Measurements from ENCODE around the gene OXCT1. TPM values are rescaled to one million over a fixed set of nuclear protein-coding genes. Genes with fewer than 3 reads are reported as not detected.

OXCT1 gene
- total and polyA plus RNA-seq, 2 of the 8 experiments (the other 6 are each of a cell fraction or from before 2014, with no cell fraction given): 10.1 to 28.2 TPM

GRCh38 chr5:41869151-41869723, 988 bp downstream of the OXCT1 start:
- Histone ChIP-seq H3K36me3 (ENCODE audit: control insufficient read depth in 2 of 4, insufficient read depth in 4 of 4, low read length in 3 of 4) (no peaks in the 10 kb centered on the region), H3K4me3 (ENCODE audit: extremely low read depth in 1 of 4, insufficient read depth in 2 of 4, low read depth in 3 of 4, low read length in 4 of 4) (peak overlapping the region; percentile 61 to 86 (median 80)), H4K5ac (ENCODE audit: insufficient read length, low read depth, low read length) (no peak overlapping the region), H2AFZ (ENCODE audit: low read length) (peak overlapping the region; percentile 64; the same call in 1 of the 2 replicates), H2AK5ac (ENCODE audit: low read depth, low read length) (no peak overlapping the region), H2BK20ac (ENCODE audit: low read length) (no peak overlapping the region), H2BK5ac (ENCODE audit: low read depth, low read length) (no peak overlapping the region), H2BK120ac (replicated peaks; ENCODE audit: low read depth, low read length) (no peak overlapping the region), H2BK15ac (ENCODE audit: low read length) (no peak overlapping the region), H3K18ac (ENCODE audit: extremely low read depth, low read length) (peak overlapping the region; percentile 19), H4K91ac (replicated peaks; ENCODE audit: insufficient read length, low read length) (no peak overlapping the region), H3K4me1 (replicated peaks in 1 of 4; ENCODE audit: control insufficient read depth in 3 of 4, insufficient read depth in 4 of 4, low read length in 3 of 4) (peaks cover 0 to 10% (median 3%) of the 10 kb centered on the region in 4 experiments; a peak in 4 of 7 replicates), H3K79me2 (ENCODE audit: control insufficient read depth in 1 of 2, insufficient read depth in 2 of 2, low read length in 2 of 2) (peaks cover 0 to 22% of the 10 kb centered on the region in 2 experiments; a peak in 2 of 4 replicates), H3K9ac (replicated peaks in 1 of 4; ENCODE audit: extremely low read depth in 1 of 4, low read depth in 3 of 4, low read length in 3 of 4) (peak overlapping the region in 3 of 4 experiments; percentile 35 to 84 (median 84); a peak in 6 of 7 replicates), H3K23me2 (ENCODE audit: low read depth, low read length) (peaks cover 11% of the 10 kb centered on the region; the same call in 1 of the 2 replicates), H3K9me3 (ENCODE audit: insufficient read depth in 2 of 2, low read depth in 1 of 2, low read length in 1 of 2) (no peaks in the 10 kb centered on the region), H2BK12ac (ENCODE audit: low read depth, low read length) (no peak overlapping the region), H3K14ac (ENCODE audit: insufficient read length) (no peak overlapping the region), H3K27me3 (replicated peaks in 1 of 4; ENCODE audit: control insufficient read depth in 3 of 4, extremely low read depth in 1 of 4, insufficient read depth in 3 of 4, low read length in 3 of 4) (peaks cover 0 to 24% (median 8%) of the 10 kb centered on the region in 4 experiments; a peak in 5 of 7 replicates), H3K4me2 (ENCODE audit: insufficient read depth in 1 of 2, low read depth in 2 of 2, low read length in 2 of 2) (peak overlapping the region; percentile 70 to 72), H3K27ac (ENCODE audit: low read depth, low read length) (no peak overlapping the region), H4K8ac (ENCODE audit: extremely low read depth, insufficient read depth, low read length) (peak overlapping the region; percentile 94), H3K23ac (ENCODE audit: insufficient read length) (no peak overlapping the region), H3K56ac (replicated peaks; ENCODE audit: insufficient read length, low read depth, low read length) (no peak overlapping the region), H4K20me1 (replicated peaks in 1 of 2; ENCODE audit: control insufficient read depth in 1 of 2, insufficient read depth in 2 of 2, low read length in 2 of 2) (peaks cover 2 to 3% of the 10 kb centered on the region in 2 experiments), H3K4ac (replicated peaks; ENCODE audit: insufficient read length, low read depth, low read length) (no peak overlapping the region), H3K79me1 (ENCODE audit: low read depth, low read length) (0 out of 2 replicates have a peak, but pooled peaks cover 2% of the 10 kb centered on the region)
- 21% methylated on average over 28 of the region's 28 CpGs; no CpG with 5 or more reads in 1 of the 2 experiments for WGBS, 2 experiments (ENCODE audit: extremely low coverage in 1 of 2, insufficient coverage in 1 of 2, insufficient read length in 1 of 2, insufficient replicate concordance in 2 of 2, low coverage in 1 of 2, low lambda C conversion rate in 2 of 2, missing lambda C conversion rate in 1 of 2)
- FAIRE-seq (no peak), DNase-seq (ENCODE audit: low read depth in 1 of 2, low spot score in 2 of 2) (no peak)
- POLR2A ChIA-PET (ENCODE audit: partially characterized antibody): interaction anchor here (0.7 to 2.5 kb wide), 4 partner anchors 10 to 1102 kb away, joined by 3 to 17 read pairs (median 4); partner anchors contain the start of gene RIMOC1
- CTCF ChIA-PET (ENCODE audit: partially characterized antibody): interaction anchor here (1.4 kb wide), 1 partner anchor 14 kb away, joined by 11 read pairs; no protein-coding TSS in a partner anchor
- TF ChIP-seq TAF7 (optimal IDR thresholded peaks at IDR 0.05; ENCODE audit: borderline replicate concordance, low read depth, low read length) (no peak), TCF12 (IDR thresholded peaks at IDR 0.05; ENCODE audit: low read depth, low read length) (no peak), RFX5 (IDR thresholded peaks at IDR 0.05; ENCODE audit: borderline replicate concordance, low read depth, low read length) (no peak), BRCA1 (IDR thresholded peaks at IDR 0.05; ENCODE audit: low read depth, low read length) (no peak), MAX (IDR thresholded peaks at IDR 0.05) (peak; percentile 90), EZH2 (IDR thresholded peaks at IDR 0.05; ENCODE audit: low read depth, low read length, severe bottlenecking) (no peak), RAD21 (IDR thresholded peaks at IDR 0.05 in 1 of 2, conservative IDR thresholded peaks at IDR 0.05 in 1 of 2; ENCODE audit: low read depth in 2 of 2, low read length in 2 of 2) (no peak), JUND (IDR thresholded peaks at IDR 0.05; ENCODE audit: low read length) (no peak), RNF2 (IDR thresholded peaks at IDR 0.05; ENCODE audit: borderline replicate concordance, low read depth, low read length, missing control alignments, poor library complexity, severe bottlenecking) (no peak), EGR1 (IDR thresholded peaks at IDR 0.05; ENCODE audit: borderline replicate concordance, low read depth, low read length) (no peak), TEAD4 (IDR thresholded peaks at IDR 0.05; ENCODE audit: low read depth, low read length) (no peak), SIRT6 (IDR thresholded peaks at IDR 0.05; ENCODE audit: low read length) (no peak)

Measured in H1 (cell line).